Measurements from ENCODE around the gene KLHL18. TPM values are rescaled to one million over a fixed set of nuclear protein-coding genes. Genes with fewer than 3 reads are reported as not detected.
"Not testable (repeated sequence)": the region's sequence is repeated elsewhere in the genome, so short reads cannot be mapped to it uniquely, and the experiment has no call there.

Gene KLHL18
- total RNA-seq, 1 donor from 2014 or later, result 36.6 TPM

DNA sequence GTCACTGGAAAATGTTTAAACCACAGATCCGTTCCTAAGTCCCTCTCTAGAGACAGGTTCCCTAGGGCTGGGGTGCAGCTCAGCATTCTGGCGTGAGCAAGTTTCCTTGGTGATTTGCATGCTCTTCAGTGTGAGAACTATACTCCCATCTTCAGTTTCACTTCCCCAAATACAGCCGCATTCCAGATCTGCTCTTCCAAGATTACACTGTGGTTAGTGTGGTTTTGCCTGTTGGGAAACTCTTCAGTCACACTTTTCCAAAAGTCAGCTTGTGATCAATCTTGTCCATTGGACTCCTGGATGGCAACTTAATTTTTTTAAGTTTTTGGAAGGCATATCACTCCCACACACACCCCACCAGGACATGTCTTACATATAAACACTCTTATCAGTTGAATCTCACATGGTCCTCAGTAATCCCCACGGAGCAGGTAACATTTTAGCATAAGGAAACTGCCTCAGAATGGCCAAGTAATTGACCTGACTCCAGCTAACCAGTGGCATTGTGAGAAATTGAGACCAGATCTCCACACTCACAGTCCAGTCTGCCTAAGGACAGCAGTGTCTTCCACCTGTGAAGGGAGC, 64.6 kb downstream of the KLHL18 start:
- H3K27me3 Mint-ChIP-seq, result no peaks in the 10 kb centered on the region
- H3K36me3 Mint-ChIP-seq (ENCODE audit: low read depth), result peaks cover 37% of the 10 kb centered on the region
- H3K4me1 Mint-ChIP-seq, result peaks cover 41% of the 10 kb centered on the region
- peak overlapping the region; percentile 72 for H3K27ac Mint-ChIP-seq
- no peak for DNase-seq
- intact Hi-C loops (cut with micrococcal nuclease), result loop anchor here (1.0 kb wide), 1 partner anchor 34 kb away; the partner anchor contains the start of gene PTPN23
- TF ChIP-seq, protein P1, sequence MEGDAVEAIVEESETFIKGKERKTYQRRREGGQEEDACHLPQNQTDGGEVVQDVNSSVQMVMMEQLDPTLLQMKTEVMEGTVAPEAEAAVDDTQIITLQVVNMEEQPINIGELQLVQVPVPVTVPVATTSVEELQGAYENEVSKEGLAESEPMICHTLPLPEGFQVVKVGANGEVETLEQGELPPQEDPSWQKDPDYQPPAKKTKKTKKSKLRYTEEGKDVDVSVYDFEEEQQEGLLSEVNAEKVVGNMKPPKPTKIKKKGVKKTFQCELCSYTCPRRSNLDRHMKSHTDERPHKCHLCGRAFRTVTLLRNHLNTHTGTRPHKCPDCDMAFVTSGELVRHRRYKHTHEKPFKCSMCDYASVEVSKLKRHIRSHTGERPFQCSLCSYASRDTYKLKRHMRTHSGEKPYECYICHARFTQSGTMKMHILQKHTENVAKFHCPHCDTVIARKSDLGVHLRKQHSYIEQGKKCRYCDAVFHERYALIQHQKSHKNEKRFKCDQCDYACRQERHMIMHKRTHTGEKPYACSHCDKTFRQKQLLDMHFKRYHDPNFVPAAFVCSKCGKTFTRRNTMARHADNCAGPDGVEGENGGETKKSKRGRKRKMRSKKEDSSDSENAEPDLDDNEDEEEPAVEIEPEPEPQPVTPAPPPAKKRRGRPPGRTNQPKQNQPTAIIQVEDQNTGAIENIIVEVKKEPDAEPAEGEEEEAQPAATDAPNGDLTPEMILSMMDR (IDR thresholded peaks at IDR 0.05), result no peak
- ATAC-seq (ENCODE audit: low read depth), result peak; percentile 89
- peak overlapping the region; percentile 70 for H3K4me3 Mint-ChIP-seq
- CTCF ChIA-PET, result no interaction called here
- POLR2A ChIA-PET, result interaction anchor here (1.8 kb wide), 1 partner anchor 33 kb away, joined by 11 read pairs; the partner anchor contains the start of gene PTPN23
- H3K9me3 Mint-ChIP-seq, result no peaks in the 10 kb centered on the region

DNA sequence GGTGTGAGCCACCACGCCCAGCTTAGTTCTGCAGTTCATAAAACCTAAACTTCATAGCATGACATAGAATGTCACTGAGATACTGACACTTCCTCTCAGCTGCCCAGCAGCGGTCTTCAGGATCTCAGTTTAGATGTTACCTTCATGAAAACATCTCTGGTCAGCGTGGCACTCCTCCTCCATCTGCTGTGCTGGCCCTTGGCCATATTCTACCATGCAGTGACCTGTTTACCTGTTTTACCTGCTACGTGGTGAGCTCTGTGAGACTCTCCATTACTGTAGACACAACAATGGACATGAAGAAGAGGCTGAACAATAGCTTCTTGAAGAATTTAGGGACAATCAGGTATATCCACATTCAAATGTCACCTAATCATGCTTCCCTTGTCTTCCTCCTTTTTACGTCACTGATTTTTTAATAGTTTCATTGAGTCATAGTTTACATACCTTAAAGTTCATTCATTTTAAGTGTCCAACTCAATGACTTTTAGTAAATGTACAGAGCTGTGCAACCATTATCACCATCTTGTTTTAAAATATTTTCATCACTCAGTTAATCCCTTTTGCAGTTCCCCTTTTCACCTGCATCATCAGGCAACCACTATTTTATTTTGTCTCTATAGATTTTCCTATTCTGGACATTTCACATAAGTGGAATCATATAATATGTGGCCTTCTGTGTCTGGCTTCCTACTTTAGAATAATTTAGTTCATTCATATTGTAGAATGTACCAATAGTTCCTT, 65.8 kb downstream of the KLHL18 start:
- ATAC-seq (ENCODE audit: low read depth) (no peak), DNase-seq (no peak)
- POLR2A ChIA-PET, result interaction anchor here (0.5 to 1.8 kb wide), 2 partner anchors 32 to 56 kb away, joined by 3 to 11 read pairs; partner anchors contain the start of gene PTPN23
- CTCF ChIA-PET, result interaction anchor here (0.6 kb wide), 1 partner anchor 643 kb away, joined by 3 read pairs; no protein-coding TSS in a partner anchor
- TF ChIP-seq, protein P1 (IDR thresholded peaks at IDR 0.05), result no peak
- Mint-ChIP-seq H3K36me3 (ENCODE audit: low read depth) (peaks cover 24% of the 10 kb centered on the region), H3K4me3 (no peak overlapping the region), H3K27ac (no peak overlapping the region), H3K4me1 (peaks cover 41% of the 10 kb centered on the region), H3K9me3 (no peaks in the 10 kb centered on the region), H3K27me3 (no peaks in the 10 kb centered on the region)
- intact Hi-C loops (cut with micrococcal nuclease), result no loop called here

DNA sequence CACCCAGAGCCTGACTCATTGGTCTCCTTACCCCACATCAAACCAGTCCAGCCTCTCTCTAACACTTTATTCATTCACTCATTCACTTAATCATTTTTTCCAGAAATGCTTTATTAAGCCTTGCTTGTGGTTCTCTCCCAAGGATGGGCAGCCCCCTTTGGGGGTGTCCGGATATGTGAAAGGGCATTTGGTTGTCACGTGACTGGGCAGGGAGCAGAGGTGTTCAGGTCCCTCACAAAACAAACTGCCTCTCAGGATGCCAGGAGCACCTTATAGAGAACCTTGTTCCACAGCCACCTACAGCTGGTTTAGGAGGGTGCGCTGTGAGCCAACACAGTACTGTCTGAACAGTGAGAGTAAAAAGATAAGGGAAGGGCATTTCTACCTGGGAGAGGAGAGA, 72.3 kb downstream of the KLHL18 start:
- intact Hi-C loops (cut with micrococcal nuclease), result no loop called here
- CTCF ChIA-PET, result interaction anchor here (1.1 kb wide), 1 partner anchor 26 kb away, joined by 3 read pairs; the partner anchor contains the start of gene PTPN23

DNA sequence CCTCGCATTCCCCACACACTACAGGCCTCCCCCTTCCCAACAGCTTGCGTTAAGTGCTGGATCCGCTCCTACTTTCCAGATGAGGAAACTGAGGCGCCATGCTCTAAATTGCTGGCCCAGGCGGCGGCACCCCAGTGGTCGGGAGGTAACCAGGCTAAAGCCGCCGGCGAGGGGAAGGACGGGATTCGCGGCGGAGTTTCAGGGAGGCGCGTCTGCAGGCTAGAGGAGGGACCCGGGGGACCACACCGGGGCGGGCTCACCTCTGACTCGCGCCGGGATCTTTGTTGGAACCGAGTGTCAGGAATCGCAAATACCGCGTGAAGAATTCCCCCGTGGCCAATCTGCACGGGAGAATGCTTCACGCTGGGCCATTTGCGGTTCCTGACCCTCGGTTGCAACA, 73.5 kb downstream of the KLHL18 start:
- TF ChIP-seq, protein P1 (IDR thresholded peaks at IDR 0.05), result no peak
- Mint-ChIP-seq H3K4me3 (no peak overlapping the region), H3K9me3 (peaks cover 10% of the 10 kb centered on the region), H3K27ac (no peak overlapping the region), H3K36me3 (ENCODE audit: low read depth) (peaks cover 3% of the 10 kb centered on the region), H3K4me1 (no peaks in the 10 kb centered on the region), H3K27me3 (no peaks in the 10 kb centered on the region)
- ChIA-PET POLR2A (no interaction called here), CTCF (interaction anchor here (1.1 kb wide), 1 partner anchor 25 kb away, joined by 3 read pairs; the partner anchor contains the start of gene PTPN23)
- intact Hi-C loops (cut with micrococcal nuclease), result no loop called here
- DNase-seq, result no peak
- ATAC-seq (ENCODE audit: low read depth), result no peak

More for the DNA sequence above, 72.3 kb downstream of the KLHL18 start:
- Mint-ChIP-seq H3K4me3 (no peak overlapping the region), H3K27me3 (no peaks in the 10 kb centered on the region), H3K4me1 (no peaks in the 10 kb centered on the region), H3K9me3 (peaks cover 5% of the 10 kb centered on the region), H3K27ac (no peak overlapping the region), H3K36me3 (ENCODE audit: low read depth) (peaks cover under 1% of the 10 kb centered on the region)
- POLR2A ChIA-PET, result no interaction called here
- TF ChIP-seq, protein P1 (IDR thresholded peaks at IDR 0.05), result no peak
- ATAC-seq (ENCODE audit: low read depth), result no peak
- no peak for DNase-seq

DNA sequence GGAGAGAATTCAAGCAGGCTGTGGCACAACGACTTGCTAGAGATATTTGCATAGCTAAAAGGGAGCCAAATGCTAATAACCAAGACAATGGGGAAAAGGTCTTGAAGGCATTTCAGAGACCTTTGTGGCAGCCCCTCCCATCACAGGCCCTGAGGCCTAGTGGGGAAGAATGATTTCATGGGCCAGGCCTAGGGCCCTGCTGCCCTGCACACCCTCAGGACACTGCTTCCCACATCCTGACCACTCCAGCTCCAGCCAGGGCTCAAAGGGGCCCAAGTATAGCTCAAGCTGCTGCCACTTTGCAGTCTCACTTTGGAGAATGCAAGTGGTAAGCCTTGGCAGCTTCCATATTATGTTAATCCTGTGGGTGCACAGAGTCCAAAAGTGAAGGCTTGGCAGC, 76.6 kb downstream of the KLHL18 start:
- CTCF ChIA-PET, result no interaction called here
- TF ChIP-seq, protein P1 (IDR thresholded peaks at IDR 0.05), result no peak
- H3K4me1 Mint-ChIP-seq, result peaks cover 12% of the 10 kb centered on the region
- peaks cover 3% of the 10 kb centered on the region for H3K36me3 Mint-ChIP-seq (ENCODE audit: low read depth)
- intact Hi-C loops (cut with micrococcal nuclease), result no loop called here
- H3K9me3 Mint-ChIP-seq, result peaks cover 10% of the 10 kb centered on the region
- DNase-seq, result no peak
- no peak overlapping the region for H3K4me3 Mint-ChIP-seq
- H3K27ac Mint-ChIP-seq, result no peak overlapping the region
- ATAC-seq (ENCODE audit: low read depth), result no peak
- no peaks in the 10 kb centered on the region for H3K27me3 Mint-ChIP-seq
- POLR2A ChIA-PET, result no interaction called here

DNA sequence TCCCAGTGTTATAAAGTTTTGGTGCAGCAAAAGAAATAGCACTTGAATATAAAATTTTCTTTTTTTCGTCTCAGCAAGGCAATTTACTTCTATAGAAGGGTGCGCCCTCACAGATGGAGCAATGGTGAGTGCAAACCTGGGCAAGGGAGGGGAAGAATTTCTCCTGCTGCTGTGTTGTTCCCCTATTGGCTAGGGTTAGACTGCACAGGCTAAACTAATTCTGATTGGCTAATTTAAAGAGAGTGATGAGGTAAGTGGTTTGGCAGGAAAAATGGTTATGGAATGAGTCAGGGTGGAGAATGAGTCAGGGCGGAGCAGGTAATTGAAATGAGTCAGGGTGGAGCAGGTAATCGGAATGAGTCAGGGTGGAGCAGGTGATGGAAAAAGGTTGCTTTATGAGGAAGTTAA, 77.4 kb downstream of the KLHL18 start:
- H3K27ac Mint-ChIP-seq; H3K9me3 Mint-ChIP-seq; H3K4me3 Mint-ChIP-seq; DNase-seq; POLR2A ChIA-PET; H3K36me3 Mint-ChIP-seq (ENCODE audit: low read depth); CTCF ChIA-PET; intact Hi-C loops (cut with micrococcal nuclease); H3K27me3 Mint-ChIP-seq; ATAC-seq (ENCODE audit: low read depth): not testable (repeated sequence)
- H3K4me1 Mint-ChIP-seq, result peaks cover 12% of the 10 kb centered on the region
